ENCODE measurements around the gene CIB1.
A peak's percentile ranks its signal among the peaks of the same experiment; 100 is the strongest.
"Not testable (repeated sequence)": the region's sequence is repeated elsewhere in the genome, so short reads cannot be mapped to it uniquely, and the experiment has no call there.

Gene CIB1

DNA sequence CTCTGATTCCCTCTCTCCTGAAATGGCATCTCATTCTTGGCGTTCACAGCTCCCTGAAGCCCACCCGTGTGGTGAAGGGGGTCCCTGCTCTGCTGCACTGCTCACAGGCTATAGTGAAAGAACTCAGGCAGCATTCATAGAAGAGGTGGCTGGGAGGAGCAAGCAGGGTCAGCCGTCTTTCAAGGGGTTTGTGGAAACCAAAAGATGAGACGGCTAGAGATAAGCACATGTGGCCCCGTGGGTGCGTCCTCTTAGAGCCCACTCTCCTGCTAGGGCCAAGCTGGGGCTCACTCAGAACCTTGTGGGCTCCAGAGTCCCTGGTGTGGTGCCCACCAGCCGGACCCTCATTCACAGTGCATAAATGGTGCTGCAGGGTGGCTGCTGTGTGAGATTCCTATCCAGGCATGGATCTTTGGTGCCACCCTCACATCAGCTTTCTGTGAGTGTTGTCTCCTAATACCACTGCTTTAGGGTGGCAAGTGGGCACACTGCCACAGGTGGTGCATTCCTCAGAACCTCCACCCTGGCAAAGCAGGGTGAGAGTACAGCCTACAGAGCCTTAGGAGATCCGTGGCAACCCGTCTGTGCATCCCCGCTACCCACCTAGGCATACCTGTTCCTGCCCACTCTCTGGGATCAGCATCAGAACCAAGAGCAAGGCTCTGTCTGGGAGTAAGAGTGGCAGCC is 43.8 kb downstream of the CIB1 start:
- TF ChIP-seq ZFX (IDR thresholded peaks at IDR 0.05; ENCODE audit: borderline replicate concordance): no peak
- TF ChIP-seq, protein P1, sequence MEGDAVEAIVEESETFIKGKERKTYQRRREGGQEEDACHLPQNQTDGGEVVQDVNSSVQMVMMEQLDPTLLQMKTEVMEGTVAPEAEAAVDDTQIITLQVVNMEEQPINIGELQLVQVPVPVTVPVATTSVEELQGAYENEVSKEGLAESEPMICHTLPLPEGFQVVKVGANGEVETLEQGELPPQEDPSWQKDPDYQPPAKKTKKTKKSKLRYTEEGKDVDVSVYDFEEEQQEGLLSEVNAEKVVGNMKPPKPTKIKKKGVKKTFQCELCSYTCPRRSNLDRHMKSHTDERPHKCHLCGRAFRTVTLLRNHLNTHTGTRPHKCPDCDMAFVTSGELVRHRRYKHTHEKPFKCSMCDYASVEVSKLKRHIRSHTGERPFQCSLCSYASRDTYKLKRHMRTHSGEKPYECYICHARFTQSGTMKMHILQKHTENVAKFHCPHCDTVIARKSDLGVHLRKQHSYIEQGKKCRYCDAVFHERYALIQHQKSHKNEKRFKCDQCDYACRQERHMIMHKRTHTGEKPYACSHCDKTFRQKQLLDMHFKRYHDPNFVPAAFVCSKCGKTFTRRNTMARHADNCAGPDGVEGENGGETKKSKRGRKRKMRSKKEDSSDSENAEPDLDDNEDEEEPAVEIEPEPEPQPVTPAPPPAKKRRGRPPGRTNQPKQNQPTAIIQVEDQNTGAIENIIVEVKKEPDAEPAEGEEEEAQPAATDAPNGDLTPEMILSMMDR (IDR thresholded peaks at IDR 0.05): no peak
- no peak overlapping the region for H3K27ac ChIP-seq

GRCh38 chr15:90188914-90189748 is 44.6 kb downstream of the CIB1 start:
- H3K27ac ChIP-seq: no peak overlapping the region
- TF ChIP-seq, protein P1 (IDR thresholded peaks at IDR 0.05): no peak
- TF ChIP-seq ZFX (IDR thresholded peaks at IDR 0.05; ENCODE audit: borderline replicate concordance): no peak

GRCh38 chr15:90188065-90188464 is 45.7 kb downstream of the CIB1 start:
- not testable (repeated sequence) for H3K27ac ChIP-seq

- H3K27ac ChIP-seq: no peak overlapping the region
- no peak for TF ChIP-seq ZFX (IDR thresholded peaks at IDR 0.05; ENCODE audit: borderline replicate concordance)
- TF ChIP-seq, protein P1 (IDR thresholded peaks at IDR 0.05): no peak
These were observed 46.4 kb downstream of the CIB1 start for GRCh38 chr15:90187257-90187868.

GRCh38 chr15:90184786-90185704 is 48.7 kb downstream of the CIB1 start:
- peak overlapping the region; percentile 76 for H3K27ac ChIP-seq
- TF ChIP-seq, protein P1 (IDR thresholded peaks at IDR 0.05): no peak
- no peak for TF ChIP-seq ZFX (IDR thresholded peaks at IDR 0.05; ENCODE audit: borderline replicate concordance)

DNA sequence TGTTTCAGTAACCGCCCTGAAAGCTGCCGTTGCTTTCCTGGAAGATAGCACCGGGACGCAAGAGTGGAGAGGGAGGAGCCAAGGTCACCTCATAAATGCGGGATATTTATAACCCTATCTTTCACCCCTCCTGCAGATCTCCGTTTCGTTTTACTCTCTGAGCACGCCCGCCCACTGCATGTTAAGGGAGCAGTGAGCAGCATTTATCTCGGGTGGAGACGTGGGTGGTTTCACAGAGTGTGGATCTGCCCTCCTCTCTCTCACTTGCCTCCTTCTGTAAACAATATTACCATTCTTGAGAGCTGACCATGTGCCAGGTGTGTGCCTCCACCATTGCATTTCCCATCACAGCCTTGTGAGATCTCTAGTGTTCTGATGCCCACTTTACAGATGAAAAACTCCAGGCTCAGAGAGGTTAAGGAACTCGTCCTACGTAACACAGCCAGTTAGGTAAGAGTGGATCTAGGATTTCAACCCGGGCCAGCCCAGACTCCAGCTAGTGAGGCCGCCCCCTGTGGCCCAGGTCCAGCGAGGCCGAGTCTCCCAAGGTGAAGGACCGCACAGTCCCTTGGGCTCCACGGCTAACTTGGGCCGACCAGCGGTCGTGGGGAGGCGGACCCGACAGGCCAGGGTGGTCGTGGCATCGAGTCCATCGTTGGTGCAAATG is 49.5 kb downstream of the CIB1 start:
- no peak for TF ChIP-seq ZFX (IDR thresholded peaks at IDR 0.05; ENCODE audit: borderline replicate concordance)
- TF ChIP-seq, protein P1 (IDR thresholded peaks at IDR 0.05): no peak
- peak overlapping the region; percentile 76 for H3K27ac ChIP-seq
